Psoas muscle (tissue), 8 donors: ENCODE data around the gene ALDH1A1. TPM values are rescaled to one million over a fixed set of nuclear protein-coding genes. Genes with fewer than 3 reads are reported as not detected.

Source experiments
- ATAC-seq, 4 donors: fragments of 200-7000 bp; cut with Tn5 transposase; one replicate each; pipeline ENCODE4 v1.9.1; 2020; ENCODE audit warnings: moderate library complexity in 3 of 4, mild to moderate bottlenecking in 2 of 4
- DNase-seq, 2 donors: peaks; one replicate each; pipeline ENCODE4 v3.0.0-alpha.2; 2020
- H3K27ac ChIP-seq: fragments of 200-600 bp; one replicate; pipeline ENCODE4 v1.8.0; 2022
- H3K27me3 ChIP-seq, 3 donors: fragments of 200-600 bp in 1 of 3; one replicate each; pipeline versions ENCODE4 v1.6.1 to v1.8.0; 2013 to 2022; ENCODE audit warnings: low read length in 2 of 3, mild to moderate bottlenecking in 2 of 3, moderate library complexity in 1 of 3; ENCODE audit not compliant: insufficient read depth in 3 of 3
- H3K36me3 ChIP-seq, 2 donors: fragments of 200-600 bp in 1 of 2; one replicate each; pipeline versions ENCODE4 v1.6.1 to v1.8.0; 2013 to 2022; ENCODE audit warnings: low read depth in 1 of 2, mild to moderate bottlenecking in 1 of 2, moderate library complexity in 1 of 2; ENCODE audit not compliant: insufficient read depth in 1 of 2
- H3K4me1 ChIP-seq: fragments of 200-600 bp; one replicate; pipeline ENCODE4 v1.8.0; 2022
- H3K4me3 ChIP-seq: fragments of 200-600 bp; one replicate; pipeline ENCODE4 v1.8.0; 2022; ENCODE audit warnings: mild to moderate bottlenecking
- H3K9me3 ChIP-seq: fragments of 200-600 bp; one replicate; pipeline ENCODE4 v1.8.0; 2022
- CTCF ChIP-seq: fragments of 200-600 bp; IDR thresholded peaks from one replicate; pipeline ENCODE4 v1.8.0; 2022; ENCODE audit warnings: antibody characterized with exemption
- WGBS, 3 donors: extraction: QIAGEN DNeasy Blood & Tissue Kit; methylation state at CpG; one replicate each; pipeline versions ENCODE4 v1.1.6 to v1.1.7; 2013; 5-methylcytosine and 5-hydroxymethylcytosine counted together
- intact Hi-C, 2 donors: fragments of 100-400 bp; cut with DNase I; formaldehyde crosslinking; loops; one replicate each; pipeline versions ENCODE4 v1.11.0 to v1.14.2; 2022
- polyA plus RNA-seq, 3 donors: library from polyadenylated mRNA; stranded (reverse); fragments of 200-250 nt; gene quantifications; one replicate each; pipeline ENCODE4 v1.2.3, GENCODE V29; 2013
- total RNA-seq, 4 donors: library from RNA; stranded (reverse); fragmentation: NEBNext Ultra II Directional in 2 of 4; extraction: Animal tissue kit (Norgen Biotek cat#: 25700) in 2 of 4; gene quantifications; one replicate each; pipeline versions ENCODE4 v1.2.1 to v1.2.4, GENCODE V29; 2021 to 2023
- donor health status: healthy with polysubstance abuse.
- donor health status: DM: no; HTN: no; CAD: no; lungs with moderate emphysema.
- donor health status: Bipolar disorder and iron deficiency.
- donor health status: healthy.
- donor health status: DM: yes; HTN: yes; CAD: no.
- donor health status: DM: no; HTN: no; CAD: no.
- donor health status: DM: no; HTN: no; CAD: no.
- donor health status: DM: yes; HTN: yes; CAD: no.

The ALDH1A1 gene
- total and polyA plus RNA-seq, 7 donors: 7.0 to 57.0 (median 21.0) TPM

GRCh38 chr9:72895122-72895521 is 57.7 kb downstream of the ALDH1A1 start:
- TF ChIP-seq CTCF: no peak
- H3K27me3 ChIP-seq: peaks cover 0 to 2% (median 0%) of the 10 kb centered on the region in 3 donors
- ATAC-seq (no peak), DNase-seq (no peak)
- no peaks in the 10 kb centered on the region for H3K36me3 ChIP-seq
- H3K4me1 ChIP-seq: no peaks in the 10 kb centered on the region
- H3K9me3 ChIP-seq: no peaks in the 10 kb centered on the region
- no peak overlapping the region for H3K27ac ChIP-seq
- intact Hi-C loops: no loop called here
- H3K4me3 ChIP-seq: no peak overlapping the region
- 96 to 99% (median 97%) methylated on average over 2 of the region's 2 CpGs for WGBS, 3 donors

DNA sequence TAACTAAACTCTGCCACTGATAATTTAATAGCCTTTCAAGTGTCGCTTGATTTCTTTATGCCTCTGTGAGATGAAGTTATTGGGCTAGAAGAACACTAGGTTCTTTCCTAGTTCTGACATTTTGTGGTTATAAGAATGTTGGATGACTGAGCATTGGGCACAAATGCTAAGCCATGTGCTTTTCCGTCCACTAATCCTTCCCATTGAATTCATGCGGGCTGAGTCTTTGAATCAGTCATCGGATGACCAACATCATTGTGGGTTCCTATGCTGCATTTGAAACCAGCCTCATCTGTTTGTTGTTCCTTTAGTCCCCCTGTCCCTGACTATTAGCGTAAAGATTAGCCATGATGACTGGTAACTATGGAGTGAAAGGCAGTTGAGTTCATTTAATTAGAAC is 58.5 kb downstream of the ALDH1A1 start:
- H3K9me3 ChIP-seq: no peaks in the 10 kb centered on the region
- no peak for TF ChIP-seq CTCF
- DNase-seq (no peak), ATAC-seq (no peak)
- no peaks in the 10 kb centered on the region for H3K36me3 ChIP-seq
- no peak overlapping the region for H3K27ac ChIP-seq
- no peak overlapping the region for H3K4me3 ChIP-seq
- 88 to 92% (median 91%) methylated on average over 5 of the region's 5 CpGs for WGBS, 3 donors
- no peaks in the 10 kb centered on the region for H3K4me1 ChIP-seq
- peaks cover 0 to 2% (median 0%) of the 10 kb centered on the region in 3 donors for H3K27me3 ChIP-seq
- intact Hi-C loops: loop anchor here in 1 of 2 donors (5.0 kb wide), 1 partner anchor 33 kb away; no protein-coding TSS in a partner anchor

- Histone ChIP-seq H3K4me1 (no peaks in the 10 kb centered on the region), H3K27me3 (peaks cover 0 to 2% (median 0%) of the 10 kb centered on the region in 3 donors), H3K27ac (no peak overlapping the region), H3K4me3 (no peak overlapping the region), H3K36me3 (no peaks in the 10 kb centered on the region), H3K9me3 (no peaks in the 10 kb centered on the region)
- 33 to 61% (median 35%) methylated on average over 1 of the region's 1 CpG for WGBS, 3 donors
- DNase-seq (no peak), ATAC-seq (no peak)
- TF ChIP-seq CTCF: no peak
- intact Hi-C loops: loop anchor here in 1 of 2 donors (5.0 kb wide), 1 partner anchor 34 kb away; no protein-coding TSS in a partner anchor
These were observed 59.4 kb downstream of the ALDH1A1 start for GRCh38 chr9:72893437-72893836.

GRCh38 chr9:72891043-72891442 is 61.8 kb downstream of the ALDH1A1 start:
- no peak for TF ChIP-seq CTCF
- 75 to 81% (median 78%) methylated on average over 2 of the region's 2 CpGs for WGBS, 3 donors
- Histone ChIP-seq H3K9me3 (no peaks in the 10 kb centered on the region), H3K4me1 (no peaks in the 10 kb centered on the region), H3K4me3 (no peak overlapping the region), H3K27me3 (peaks cover 0 to 2% (median 0%) of the 10 kb centered on the region in 3 donors), H3K27ac (no peak overlapping the region), H3K36me3 (no peaks in the 10 kb centered on the region)
- ATAC-seq: no peak
- intact Hi-C loops: loop anchor here in 1 of 2 donors (5.0 kb wide), 1 partner anchor 36 kb away; no protein-coding TSS in a partner anchor
- DNase-seq: no peak

DNA sequence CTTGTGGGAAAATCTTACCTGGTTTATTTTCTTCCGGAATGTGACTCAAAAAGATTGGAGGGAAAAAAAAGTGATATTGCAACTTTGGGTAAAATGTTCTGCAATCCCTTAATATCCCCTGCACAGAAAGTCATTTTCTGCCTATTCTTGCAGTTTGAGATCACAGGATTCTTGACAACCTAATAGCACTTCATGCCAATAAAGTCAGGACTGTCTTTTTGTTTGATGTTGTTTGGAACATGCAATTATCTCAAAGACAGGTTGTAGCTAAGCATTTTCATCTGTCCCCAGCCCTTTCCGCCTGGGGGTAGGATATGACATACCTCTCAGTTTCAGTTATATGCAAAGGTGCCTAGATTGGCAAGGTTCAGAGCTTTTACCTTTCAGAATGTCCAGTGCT is 63.9 kb downstream of the ALDH1A1 start:
- Histone ChIP-seq H3K9me3 (no peaks in the 10 kb centered on the region), H3K4me3 (no peak overlapping the region), H3K4me1 (no peaks in the 10 kb centered on the region), H3K36me3 (no peaks in the 10 kb centered on the region), H3K27me3 (peaks cover 0 to 2% (median 0%) of the 10 kb centered on the region in 3 donors), H3K27ac (no peak overlapping the region)
- intact Hi-C loops: no loop called here
- ATAC-seq (no peak), DNase-seq (no peak)
- TF ChIP-seq CTCF: no peak
- WGBS, 3 donors: 94 to 100% (median 96%) methylated on average over 2 of the region's 2 CpGs
